ENCODE measurements around the gene ATP5IF1. TPM values are rescaled to one million over a fixed set of nuclear protein-coding genes. Genes with fewer than 3 reads are reported as not detected.

The ATP5IF1 gene
- total and polyA plus RNA-seq, 3 experiments from 2014 or later = 135 to 538 (median 139) TPM

- Histone ChIP-seq H3K27ac (ENCODE audit: low read depth, low read length) (peak overlapping the region; percentile 81), H3K27me3 (ENCODE audit: insufficient read depth, low read length, poor library complexity, severe bottlenecking) (no peaks in the 10 kb centered on the region), H3K36me3 (ENCODE audit: insufficient read depth, low read length) (no peaks in the 10 kb centered on the region), H3K4me1 (ENCODE audit: insufficient read depth, low read length) (peaks cover 49% of the 10 kb centered on the region), H3K9me3 (ENCODE audit: low read length) (no peaks in the 10 kb centered on the region), H3K4me3 (ENCODE audit: low read length) (peak overlapping the region; percentile 84)
- Mint-ChIP-seq H3K9me3 (no peaks in the 10 kb centered on the region), H3K36me3 (peaks cover 0 to 1% (median 0%) of the 10 kb centered on the region in 3 donors), H3K27ac (peak overlapping the region in 6 of 8 donors; percentile 18 to 74 (median 56)), H3K4me3 (peak overlapping the region; percentile 80 to 94 (median 84)), H3K27me3 (peaks cover 0 to 1% of the 10 kb centered on the region in 2 donors), H3K4me1 (peaks cover 43 to 59% (median 54%) of the 10 kb centered on the region in 3 donors)
- ChIA-PET CTCF (interaction anchor here (3.0 to 4.5 kb wide), 2 partner anchors 11 to 12 kb away, joined by 14 to 37 read pairs; no protein-coding TSS in a partner anchor), POLR2A (interaction anchor here (1.1 to 2.7 kb wide), 5 partner anchors 11 to 408 kb away, joined by 3 to 23 read pairs (median 6); partner anchors contain the start of gene MED18)
- DNase-seq = peak in 3 of 5 donors; percentile 6 to 56 (median 12)
These were observed 24.2 kb downstream of the ATP5IF1 start for GRCh38 chr1:28259934-28260802.

GRCh38 chr1:28260803-28261174 is 24.9 kb downstream of the ATP5IF1 start:
- POLR2A ChIA-PET = interaction anchor here (1.1 kb wide), 1 partner anchor 12 kb away, joined by 3 read pairs; no protein-coding TSS in a partner anchor

GRCh38 chr1:28264897-28265296 is 29.0 kb downstream of the ATP5IF1 start:
- POLR2A ChIA-PET = no interaction called here
- CTCF ChIA-PET = interaction anchor here (1.1 kb wide), 1 partner anchor 16 kb away, joined by 4 read pairs; no protein-coding TSS in a partner anchor
- peaks cover 23 to 36% (median 35%) of the 10 kb centered on the region in 3 donors for H3K4me1 Mint-ChIP-seq

More at GRCh38 chr1:28260803-28261174, 24.9 kb downstream of the ATP5IF1 start:
- CTCF ChIA-PET = interaction anchor here (1.4 to 3.0 kb wide), 2 partner anchors 12 to 14 kb away, joined by 3 to 14 read pairs; no protein-coding TSS in a partner anchor
- no peak for DNase-seq
- Mint-ChIP-seq H3K36me3 (peaks cover 0 to 1% (median 0%) of the 10 kb centered on the region in 3 donors), H3K4me1 (peaks cover 42 to 56% (median 52%) of the 10 kb centered on the region in 3 donors), H3K27ac (peak overlapping the region in 7 of 8 donors; percentile 3 to 74 (median 59)), H3K4me3 (peak overlapping the region; percentile 74 to 94 (median 84)), H3K9me3 (no peaks in the 10 kb centered on the region), H3K27me3 (peaks cover 0 to 1% of the 10 kb centered on the region in 2 donors)
- Histone ChIP-seq H3K27ac (ENCODE audit: low read depth, low read length) (peak overlapping the region; percentile 39), H3K4me1 (ENCODE audit: insufficient read depth, low read length) (peaks cover 43% of the 10 kb centered on the region), H3K36me3 (ENCODE audit: insufficient read depth, low read length) (no peaks in the 10 kb centered on the region), H3K27me3 (ENCODE audit: insufficient read depth, low read length, poor library complexity, severe bottlenecking) (no peaks in the 10 kb centered on the region), H3K9me3 (ENCODE audit: low read length) (no peaks in the 10 kb centered on the region), H3K4me3 (ENCODE audit: low read length) (peak overlapping the region; percentile 84)

GRCh38 chr1:28265577-28265976 is 29.7 kb downstream of the ATP5IF1 start:
- Mint-ChIP-seq H3K27ac (peak overlapping the region in 4 of 8 donors; percentile 1 to 51 (median 44)), H3K36me3 (peaks cover 0 to 7% (median 3%) of the 10 kb centered on the region in 3 donors), H3K4me3 (peak overlapping the region in 1 of 7 donors; percentile 41), H3K9me3 (no peaks in the 10 kb centered on the region), H3K27me3 (no peaks in the 10 kb centered on the region), H3K4me1 (peaks cover 22 to 35% (median 34%) of the 10 kb centered on the region in 3 donors)
- no peaks in the 10 kb centered on the region for H3K9me3 ChIP-seq (ENCODE audit: low read length)
- no peaks in the 10 kb centered on the region for H3K36me3 ChIP-seq (ENCODE audit: insufficient read depth, low read length)
- ChIA-PET POLR2A (interaction anchor here (0.7 kb wide), 1 partner anchor 205 kb away, joined by 4 read pairs; no protein-coding TSS in a partner anchor), CTCF (interaction anchor here (1.5 kb wide), 1 partner anchor 17 kb away, joined by 6 read pairs; no protein-coding TSS in a partner anchor)
- DNase-seq = no peak
- H3K27ac ChIP-seq (ENCODE audit: low read depth, low read length) = no peak overlapping the region
- no peaks in the 10 kb centered on the region for H3K27me3 ChIP-seq (ENCODE audit: insufficient read depth, low read length, poor library complexity, severe bottlenecking)
- peaks cover 10% of the 10 kb centered on the region for H3K4me1 ChIP-seq (ENCODE audit: insufficient read depth, low read length)
- H3K4me3 ChIP-seq (ENCODE audit: low read length) = no peak overlapping the region

More at GRCh38 chr1:28264897-28265296, 29.0 kb downstream of the ATP5IF1 start:
- no peak overlapping the region for H3K27ac ChIP-seq (ENCODE audit: low read depth, low read length)
- H3K4me1 ChIP-seq (ENCODE audit: insufficient read depth, low read length) = peaks cover 10% of the 10 kb centered on the region
- no peaks in the 10 kb centered on the region for H3K36me3 ChIP-seq (ENCODE audit: insufficient read depth, low read length)
- peak overlapping the region in 2 of 8 donors; percentile 42 to 54 for H3K27ac Mint-ChIP-seq
- peaks cover 0 to 5% (median 3%) of the 10 kb centered on the region in 3 donors for H3K36me3 Mint-ChIP-seq
- H3K4me3 ChIP-seq (ENCODE audit: low read length) = no peak overlapping the region
- no peak for DNase-seq
- H3K9me3 Mint-ChIP-seq = no peaks in the 10 kb centered on the region
- no peaks in the 10 kb centered on the region for H3K27me3 ChIP-seq (ENCODE audit: insufficient read depth, low read length, poor library complexity, severe bottlenecking)
- no peaks in the 10 kb centered on the region for H3K27me3 Mint-ChIP-seq
- H3K4me3 Mint-ChIP-seq = no peak overlapping the region
- H3K9me3 ChIP-seq (ENCODE audit: low read length) = no peaks in the 10 kb centered on the region

- Histone ChIP-seq H3K4me1 (ENCODE audit: insufficient read depth, low read length) (no peaks in the 10 kb centered on the region), H3K27me3 (ENCODE audit: insufficient read depth, low read length, poor library complexity, severe bottlenecking) (no peaks in the 10 kb centered on the region), H3K4me3 (ENCODE audit: low read length) (no peak overlapping the region), H3K27ac (ENCODE audit: low read depth, low read length) (peak overlapping the region; percentile 44), H3K36me3 (ENCODE audit: insufficient read depth, low read length) (no peaks in the 10 kb centered on the region), H3K9me3 (ENCODE audit: low read length) (no peaks in the 10 kb centered on the region)
- Mint-ChIP-seq H3K4me3 (no peak overlapping the region), H3K9me3 (no peaks in the 10 kb centered on the region), H3K27me3 (no peaks in the 10 kb centered on the region), H3K4me1 (peaks cover 13 to 24% (median 24%) of the 10 kb centered on the region in 3 donors), H3K36me3 (peaks cover 0 to 15% (median 3%) of the 10 kb centered on the region in 3 donors), H3K27ac (peak overlapping the region in 2 of 8 donors; percentile 40 to 58)
- ChIA-PET POLR2A (no interaction called here), CTCF (interaction anchor here (0.9 to 1.5 kb wide), 2 partner anchors 9 to 18 kb away, joined by 3 to 6 read pairs; no protein-coding TSS in a partner anchor)
- no peak for DNase-seq
These were observed 31.0 kb downstream of the ATP5IF1 start for GRCh38 chr1:28266920-28267322.

GRCh38 chr1:28267633-28268032 is 31.7 kb downstream of the ATP5IF1 start:
- Mint-ChIP-seq H3K4me1 (peaks cover 13 to 24% (median 24%) of the 10 kb centered on the region in 3 donors), H3K9me3 (no peaks in the 10 kb centered on the region), H3K27me3 (no peaks in the 10 kb centered on the region), H3K27ac (peak overlapping the region in 3 of 8 donors; percentile 52 to 79 (median 65)), H3K36me3 (peaks cover 0 to 18% (median 3%) of the 10 kb centered on the region in 3 donors), H3K4me3 (no peak overlapping the region)
- Histone ChIP-seq H3K4me3 (ENCODE audit: low read length) (no peak overlapping the region), H3K4me1 (ENCODE audit: insufficient read depth, low read length) (no peaks in the 10 kb centered on the region), H3K27me3 (ENCODE audit: insufficient read depth, low read length, poor library complexity, severe bottlenecking) (no peaks in the 10 kb centered on the region), H3K36me3 (ENCODE audit: insufficient read depth, low read length) (no peaks in the 10 kb centered on the region), H3K9me3 (ENCODE audit: low read length) (no peaks in the 10 kb centered on the region), H3K27ac (ENCODE audit: low read depth, low read length) (peak overlapping the region; percentile 44)
- DNase-seq = no peak
- POLR2A ChIA-PET = interaction anchor here (0.6 kb wide), 1 partner anchor 12 kb away, joined by 3 read pairs; no protein-coding TSS in a partner anchor
- CTCF ChIA-PET = no interaction called here

GRCh38 chr1:28269529-28269928 is 33.6 kb downstream of the ATP5IF1 start:
- peaks cover 10% of the 10 kb centered on the region for H3K36me3 ChIP-seq (ENCODE audit: insufficient read depth, low read length)
- no peak overlapping the region for H3K4me3 ChIP-seq (ENCODE audit: low read length)
- no peaks in the 10 kb centered on the region for H3K9me3 ChIP-seq (ENCODE audit: low read length)
- no peaks in the 10 kb centered on the region for H3K4me1 ChIP-seq (ENCODE audit: insufficient read depth, low read length)
- ChIA-PET POLR2A (no interaction called here), CTCF (interaction anchor here (1.1 kb wide), 2 partner anchors 21 to 100 kb away, joined by 3 read pairs; partner anchors contain the start of gene PHACTR4)
- no peak overlapping the region for H3K27ac ChIP-seq (ENCODE audit: low read depth, low read length)
- no peaks in the 10 kb centered on the region for H3K27me3 Mint-ChIP-seq
- peaks cover 8 to 19% (median 17%) of the 10 kb centered on the region in 3 donors for H3K4me1 Mint-ChIP-seq
- H3K9me3 Mint-ChIP-seq = no peaks in the 10 kb centered on the region
- peaks cover 0 to 36% (median 6%) of the 10 kb centered on the region in 3 donors for H3K36me3 Mint-ChIP-seq
- H3K27ac Mint-ChIP-seq = peak overlapping the region in 3 of 8 donors; percentile 3 to 72 (median 61)
- H3K4me3 Mint-ChIP-seq = no peak overlapping the region
- DNase-seq = no peak
- H3K27me3 ChIP-seq (ENCODE audit: insufficient read depth, low read length, poor library complexity, severe bottlenecking) = no peaks in the 10 kb centered on the region

Data from CD8-positive, alpha-beta memory T cell (primary cell).